Measurements from ENCODE around the gene RNF44. TPM values are rescaled to one million over a fixed set of nuclear protein-coding genes. Genes with fewer than 3 reads are reported as not detected.
"Not testable (repeated sequence)": the region's sequence is repeated elsewhere in the genome, so short reads cannot be mapped to it uniquely, and the experiment has no call there.

The RNF44 gene
- total RNA-seq, 1 donor from 2014 or later = 9.5 TPM

DNA sequence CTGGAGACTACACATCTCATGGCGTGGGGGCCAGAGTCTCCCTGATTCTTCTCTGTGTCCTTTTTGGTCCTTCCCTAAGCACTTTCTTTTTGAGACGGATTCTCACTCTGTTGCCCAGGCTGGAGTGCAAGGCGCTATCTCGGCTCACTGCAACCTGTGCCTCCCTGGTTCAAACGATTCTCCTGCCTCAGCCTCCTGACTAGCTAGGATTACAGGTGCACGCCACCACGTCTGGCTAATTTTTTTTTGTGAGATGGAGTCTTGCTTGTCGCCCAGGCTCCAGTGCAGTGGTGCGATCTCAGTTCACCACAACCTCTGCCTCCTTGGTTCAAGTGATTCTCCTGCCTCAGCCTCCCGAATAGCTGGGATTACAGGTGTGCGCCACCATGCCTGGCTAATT is 13.7 kb upstream of the RNF44 start:
- not testable (repeated sequence) for DNase-seq

DNA sequence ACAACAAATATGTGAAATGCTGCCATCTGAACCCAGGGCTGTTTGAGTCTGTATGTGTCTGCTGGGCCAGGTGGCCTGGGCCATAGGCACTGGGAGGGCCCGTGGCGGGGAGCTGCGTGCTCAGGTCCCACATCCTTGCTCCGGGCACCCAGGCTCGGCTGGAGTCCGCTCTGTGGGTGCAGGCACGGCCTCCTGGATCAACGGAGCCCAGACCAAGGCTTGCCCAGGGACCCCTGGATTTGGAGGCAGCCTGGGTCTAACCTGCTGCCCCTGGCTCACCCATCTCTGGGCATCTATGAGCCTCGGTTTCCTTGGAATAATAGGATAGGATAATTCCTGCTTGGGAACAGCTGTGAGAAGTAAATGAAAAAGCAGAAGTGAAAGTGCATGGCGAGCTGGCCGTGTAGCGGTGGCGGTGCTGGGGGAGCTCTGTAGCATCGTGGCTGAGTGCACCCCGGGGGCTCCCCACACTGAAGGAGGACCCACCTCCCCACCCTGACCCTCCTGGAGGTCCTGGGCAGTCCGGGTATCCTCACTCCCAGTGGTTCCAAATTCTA is 13.2 kb upstream of the RNF44 start:
- DNase-seq = no peak

DNA sequence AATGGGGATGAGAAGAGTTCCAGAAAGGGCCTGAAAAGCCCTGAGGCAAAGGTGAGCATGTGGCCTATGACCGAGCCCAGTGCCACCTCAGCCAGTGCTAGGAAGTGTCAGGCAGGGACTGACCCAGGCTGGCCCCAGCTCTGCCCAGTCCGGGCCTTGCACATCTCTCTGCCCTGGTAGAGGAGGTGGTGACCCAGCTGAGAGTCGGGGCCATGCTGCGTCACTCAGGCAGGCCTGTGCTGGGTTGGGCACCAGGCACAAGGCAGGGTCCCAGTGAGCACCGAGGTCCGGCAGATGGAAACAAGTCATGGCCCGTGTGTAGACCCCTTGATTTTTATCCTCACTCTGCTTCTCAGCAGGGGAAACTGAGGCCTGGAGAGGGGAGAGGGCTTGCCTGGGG is 12.7 kb upstream of the RNF44 start:
- no peak for DNase-seq

DNA sequence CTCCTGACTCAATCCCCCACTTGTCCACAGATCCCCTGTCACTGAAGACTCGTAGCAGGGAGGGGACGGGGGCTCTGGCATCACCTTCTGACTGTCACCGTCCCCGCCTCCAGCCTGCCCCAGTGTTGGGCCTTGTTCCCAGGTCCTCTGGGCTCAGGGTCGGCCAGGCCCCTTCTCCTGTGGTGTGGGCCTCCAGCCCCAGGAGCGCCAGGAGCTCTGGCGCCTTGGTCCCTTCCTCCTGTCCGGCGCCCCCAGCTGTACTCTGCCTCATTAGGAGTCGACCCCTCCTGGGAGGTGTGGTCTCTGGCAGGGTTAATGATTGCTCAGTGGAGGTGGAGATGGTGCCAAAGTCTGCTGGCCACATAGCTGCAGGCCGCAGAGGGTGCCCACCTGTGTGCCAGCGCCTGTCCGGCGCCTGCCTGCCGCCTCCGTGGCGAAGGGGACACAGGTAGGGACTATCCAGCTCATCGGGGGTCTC is 11.8 kb upstream of the RNF44 start, which contains the start of gene CDHR2:
CDHR2 (plus strand) TSS at position 376 of the 478 bp plus-strand sequence. CDS start 16,011 bp downstream, outside the sequence.
- DNase-seq = no peak

DNA sequence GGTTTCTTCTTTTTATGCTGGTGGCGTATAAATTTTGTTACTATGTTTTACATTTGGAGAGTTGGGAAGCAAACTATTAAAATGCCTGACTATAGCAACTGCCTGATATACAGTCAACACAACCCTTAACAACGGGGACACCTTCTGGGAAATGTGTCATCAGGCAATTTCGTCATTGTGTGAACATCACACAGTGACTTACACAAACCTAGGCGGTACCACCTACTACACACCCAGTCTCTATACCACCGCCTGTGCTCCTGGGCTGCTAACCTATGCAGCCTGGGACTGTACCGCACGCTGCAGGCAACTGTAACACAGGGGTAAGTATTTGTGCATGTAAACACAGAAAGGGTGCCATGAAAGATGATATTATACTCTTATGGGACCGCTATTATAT is 10.6 kb upstream of the RNF44 start:
- no peak for DNase-seq

DNA sequence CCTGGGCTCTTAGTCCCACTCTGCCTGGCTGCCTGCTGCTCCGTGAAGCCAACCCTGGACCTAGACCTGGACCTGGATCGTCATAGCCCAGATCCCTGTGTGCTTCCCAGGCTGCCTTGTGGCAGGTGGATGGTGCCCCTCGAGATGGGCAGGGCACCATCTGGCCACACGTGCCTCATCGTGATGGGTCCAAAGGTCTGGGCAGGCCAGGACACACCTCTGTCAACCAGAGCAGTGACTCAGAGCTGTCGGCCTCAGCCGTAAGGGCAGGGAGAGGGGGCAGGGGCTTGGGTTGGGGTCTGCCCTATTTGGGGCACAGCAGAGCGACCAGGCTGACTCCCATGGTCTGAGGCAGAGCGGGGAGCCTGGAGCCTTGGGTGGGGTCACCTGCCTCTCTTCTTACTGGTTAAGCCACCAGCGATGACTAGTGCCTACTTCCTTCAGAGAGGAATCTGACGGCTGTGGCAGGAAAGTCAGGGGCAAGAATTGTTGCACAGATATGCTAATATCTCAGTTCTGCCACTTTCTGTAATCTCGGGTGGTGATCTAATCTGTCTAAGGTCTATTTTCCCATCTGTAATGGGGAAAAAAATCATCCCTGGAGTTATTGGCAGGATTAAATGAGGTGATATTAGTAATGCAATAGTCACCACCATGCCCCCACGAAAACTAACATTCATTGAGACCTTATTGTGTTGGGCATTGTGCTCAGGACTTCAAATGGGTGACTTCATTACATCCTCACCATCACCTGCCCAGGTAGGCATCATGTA is 8.7 kb upstream of the RNF44 start:
- DNase-seq = no peak

DNA sequence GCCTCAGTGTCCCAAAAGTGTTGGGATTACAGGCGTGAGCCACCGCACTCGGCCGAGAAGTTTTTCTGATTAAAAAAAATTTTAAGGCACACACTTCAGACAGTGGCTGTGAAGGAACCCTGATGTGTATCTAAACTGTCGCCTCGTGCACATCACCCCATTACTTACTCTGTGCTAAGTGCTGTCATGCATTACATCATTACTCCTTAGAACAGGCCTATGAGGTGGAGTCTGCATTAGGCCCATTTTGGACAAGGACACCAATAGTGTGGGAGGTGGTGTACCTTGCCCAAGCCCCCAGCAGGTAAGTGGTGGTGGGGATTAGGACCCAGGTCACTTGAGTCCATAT is 8.2 kb upstream of the RNF44 start:
- DNase-seq = no peak

DNA sequence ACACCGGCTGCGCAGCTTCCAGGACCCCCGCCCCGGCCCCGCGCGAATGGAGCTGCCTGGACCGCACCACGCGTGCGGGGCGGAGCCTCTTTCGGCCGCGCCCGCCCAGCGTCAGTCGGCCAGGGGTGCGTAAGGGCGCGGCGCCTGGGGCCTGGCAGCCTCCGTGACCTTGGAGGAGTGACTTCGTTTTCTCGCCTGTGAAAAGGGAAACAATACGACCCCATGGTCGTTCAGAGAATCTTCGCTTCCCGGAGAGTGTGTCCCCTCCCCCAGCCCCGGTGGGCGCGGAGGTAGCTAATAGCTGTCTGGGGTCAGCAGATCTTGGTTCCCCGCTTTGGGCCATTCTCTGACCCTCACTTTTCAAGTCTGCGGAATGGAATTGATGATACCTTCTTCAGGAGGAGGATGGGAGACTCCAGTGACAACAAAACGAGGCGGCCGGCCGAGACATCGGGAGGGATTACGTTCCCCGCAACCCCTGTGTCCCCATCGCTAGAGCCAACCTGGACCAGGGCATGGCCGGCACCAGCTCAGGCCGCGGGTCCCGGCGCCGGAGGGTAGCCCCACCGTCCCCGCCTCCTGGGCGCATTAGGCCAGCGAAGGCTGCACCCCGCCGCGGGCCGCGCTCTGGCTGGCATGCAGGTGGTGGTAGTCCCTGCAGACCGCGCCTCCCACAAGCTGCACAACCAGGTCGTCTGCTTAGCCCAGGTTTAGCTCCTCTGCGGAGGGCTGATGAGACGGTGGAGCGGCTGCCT is 6.4 kb upstream of the RNF44 start:
- no peak for DNase-seq

DNA sequence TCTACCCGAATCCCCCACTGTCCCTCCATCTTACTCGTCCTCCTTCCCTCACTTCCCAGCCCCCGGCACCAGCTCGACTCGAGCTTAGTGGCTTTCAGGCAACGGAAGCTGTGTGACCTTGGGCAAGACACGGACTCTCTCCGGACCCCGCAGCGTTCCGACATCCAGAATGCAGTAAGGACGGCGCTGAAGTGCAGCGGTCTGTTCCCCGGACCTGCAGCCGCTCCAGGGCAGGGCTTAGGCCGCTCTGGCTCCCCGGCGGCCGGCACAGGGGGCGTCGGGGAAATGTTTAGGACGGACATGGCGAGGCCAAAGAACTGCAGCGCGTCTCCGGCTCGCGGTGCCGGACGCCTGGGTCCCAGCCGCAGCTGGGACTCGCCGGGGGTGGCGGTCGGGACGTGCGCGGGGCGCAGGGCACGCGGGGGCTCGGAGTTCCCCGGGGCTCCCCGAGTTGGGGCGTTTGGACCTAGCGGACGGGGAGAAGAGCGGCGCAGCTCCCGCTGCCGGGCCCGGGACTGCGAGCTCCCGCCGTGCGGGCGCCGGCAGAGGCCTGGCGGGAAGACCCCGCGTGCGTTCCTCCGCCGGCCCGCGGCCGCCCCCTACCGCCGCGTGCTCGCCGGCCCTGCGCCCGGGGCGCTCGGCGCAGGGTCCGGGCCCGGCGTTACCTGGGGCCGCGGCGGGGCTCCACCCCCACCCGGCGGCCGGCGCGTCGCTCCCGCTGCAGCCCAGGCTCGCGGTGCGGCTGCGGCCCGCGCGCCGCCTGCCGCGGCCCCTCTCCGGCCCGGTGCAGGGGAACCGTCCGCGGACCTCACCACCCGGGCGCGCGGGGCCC is 5.6 kb upstream of the RNF44 start:
- no peak for DNase-seq

DNA sequence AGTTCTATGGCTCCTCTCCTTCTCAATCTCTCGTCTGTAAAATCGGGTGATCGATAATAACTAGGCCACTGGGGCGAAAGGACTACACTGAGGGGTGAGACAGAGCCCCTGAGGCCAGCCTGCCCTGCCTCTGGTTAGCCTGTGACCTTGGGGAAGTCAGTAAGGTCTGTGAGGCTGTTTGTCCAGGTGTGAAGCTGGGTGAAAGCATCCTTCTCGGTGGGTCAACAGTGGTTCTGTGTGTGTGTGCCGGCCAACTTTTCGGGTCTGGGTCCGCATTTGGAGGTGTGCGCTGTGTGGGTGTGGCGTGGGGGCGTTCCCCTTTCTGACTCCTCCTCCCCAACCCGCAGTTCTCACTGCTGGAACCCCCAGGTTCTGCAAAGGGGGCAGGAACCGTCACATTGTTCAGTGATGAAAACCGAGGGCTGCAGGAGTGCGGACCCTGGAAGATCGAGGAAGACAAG is 5.0 kb upstream of the RNF44 start:
- DNase-seq = no peak

DNA sequence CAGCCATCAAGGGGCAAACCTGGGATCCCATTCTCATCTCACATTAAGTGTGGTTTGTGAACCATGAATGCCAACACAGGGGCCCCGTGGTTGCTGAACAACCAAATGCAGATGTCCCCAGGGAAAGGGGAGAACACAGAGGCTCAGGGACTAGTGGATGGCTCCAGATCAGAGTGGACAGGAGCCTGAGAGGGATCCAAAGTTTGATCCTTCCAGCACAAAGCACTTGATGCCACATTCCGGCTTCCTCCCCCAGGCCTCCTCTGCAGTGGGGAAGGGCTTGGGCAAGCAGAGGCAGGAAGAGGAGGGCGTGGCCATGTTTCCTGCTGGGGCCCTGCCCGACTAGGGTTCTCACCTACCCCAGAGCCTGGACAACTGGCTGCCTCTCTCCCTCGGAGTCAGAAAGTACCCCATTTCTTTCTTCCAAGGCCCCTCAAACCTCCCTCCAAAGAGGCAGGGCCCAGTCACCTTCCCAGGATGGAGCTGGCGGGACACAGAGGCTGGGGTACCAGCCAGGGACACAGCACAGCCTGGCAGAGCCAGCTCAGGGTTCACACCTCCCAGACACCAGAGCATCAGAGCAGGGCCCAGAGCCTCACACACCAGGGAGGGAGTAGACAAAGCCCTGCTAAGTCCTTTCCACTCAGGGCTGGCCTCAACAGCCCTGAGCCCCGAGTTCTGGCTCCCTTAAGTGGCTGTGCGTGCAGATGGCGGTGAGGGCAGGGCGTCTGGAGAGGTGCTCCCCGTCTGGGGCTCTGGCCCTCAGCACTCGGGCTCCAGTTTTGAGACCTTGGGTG is 4.3 kb upstream of the RNF44 start:
- DNase-seq = no peak

DNA sequence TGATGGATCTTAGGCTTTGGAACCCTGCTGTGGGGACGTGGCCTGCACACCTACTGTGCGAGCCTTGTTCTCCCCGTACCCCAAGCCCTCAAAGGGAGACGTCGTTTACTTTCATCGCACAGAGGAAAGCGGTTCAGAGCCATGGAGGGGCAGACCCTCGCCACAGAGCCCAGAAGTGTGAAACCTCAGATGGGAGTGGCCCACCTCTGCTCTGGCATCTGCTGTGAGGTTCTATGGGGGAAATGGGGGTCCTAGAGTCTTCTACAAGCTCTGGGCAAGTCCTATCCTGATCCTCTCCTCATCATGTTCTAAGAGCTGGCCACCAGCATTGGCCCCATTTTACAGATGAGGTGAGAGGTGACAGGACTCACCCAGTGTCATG is 3.7 kb upstream of the RNF44 start:
- no peak for DNase-seq

DNA sequence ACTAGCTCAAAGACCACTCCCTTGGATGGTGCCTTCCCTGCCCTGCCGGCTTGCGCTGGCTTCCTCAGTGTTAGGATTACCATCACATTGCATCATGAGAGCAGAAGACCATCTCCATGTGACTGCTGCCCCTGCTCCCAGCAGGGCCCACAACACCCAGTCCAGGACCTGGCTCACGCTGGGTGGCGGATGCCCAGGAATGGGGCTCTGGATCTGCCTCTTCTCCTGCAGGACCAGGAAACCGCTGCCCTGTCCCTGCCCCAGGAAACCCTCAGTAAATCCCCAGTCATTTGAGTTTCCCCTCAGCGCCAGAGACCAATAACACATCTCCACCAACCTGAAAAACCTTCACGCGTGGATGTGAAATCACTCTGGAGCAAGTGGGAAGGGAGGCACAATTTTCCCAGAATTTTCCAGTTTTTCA is 3.3 kb upstream of the RNF44 start:
- DNase-seq = no peak

DNA sequence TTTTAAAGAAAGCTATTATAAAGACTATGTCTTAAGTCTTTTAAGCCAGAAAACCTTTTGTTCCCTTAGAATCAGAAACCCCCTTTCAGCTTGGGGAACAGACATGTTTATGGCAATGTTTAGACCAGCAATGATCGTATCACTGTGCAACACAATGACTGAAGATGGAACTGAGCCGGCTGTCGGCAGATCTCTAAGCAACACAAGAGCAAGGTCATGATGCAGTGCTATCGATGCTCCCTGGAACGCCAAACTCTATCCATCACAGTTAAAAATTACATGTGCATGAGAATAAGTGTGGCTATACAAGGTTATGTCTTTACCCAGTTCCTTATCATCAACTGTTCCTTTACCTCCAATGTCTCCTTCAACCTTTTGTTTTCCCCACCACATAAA is 1.8 kb upstream of the RNF44 start:
- DNase-seq = no peak

DNA sequence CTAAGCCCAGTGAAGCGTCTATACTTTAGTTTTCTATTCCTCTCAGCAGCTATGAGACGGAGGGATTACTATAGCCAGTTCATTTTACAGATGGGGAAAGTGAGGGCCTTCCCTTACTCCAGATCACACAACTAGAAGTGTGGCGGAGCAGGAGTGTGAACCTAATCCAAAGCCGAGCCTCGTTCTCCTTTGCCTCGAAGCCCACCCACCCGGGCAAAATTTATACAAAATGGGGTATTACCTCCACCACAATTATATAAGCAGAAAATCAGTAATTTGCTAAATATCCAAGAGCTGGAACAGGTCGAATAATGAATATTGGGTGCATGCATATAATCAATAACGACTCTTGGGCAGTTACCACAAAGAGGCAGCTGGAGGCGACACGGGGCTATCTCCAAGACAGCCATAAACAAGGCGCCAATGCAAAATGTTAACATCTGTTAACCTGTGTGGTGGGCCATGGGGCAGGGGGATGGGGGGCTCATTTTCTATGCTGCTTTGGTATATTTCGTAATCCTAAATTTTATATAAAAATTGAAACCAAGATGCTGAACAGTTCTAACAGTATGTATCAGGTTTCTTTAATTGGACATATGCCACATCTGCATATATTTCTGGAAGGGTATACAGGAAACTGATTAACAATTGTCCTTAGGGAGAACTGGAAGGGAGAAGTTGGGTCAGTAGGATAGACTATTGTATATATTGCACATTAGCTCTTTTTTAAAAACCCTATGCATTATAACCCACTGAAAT is 1.2 kb upstream of the RNF44 start:
- DNase-seq = no peak

DNA sequence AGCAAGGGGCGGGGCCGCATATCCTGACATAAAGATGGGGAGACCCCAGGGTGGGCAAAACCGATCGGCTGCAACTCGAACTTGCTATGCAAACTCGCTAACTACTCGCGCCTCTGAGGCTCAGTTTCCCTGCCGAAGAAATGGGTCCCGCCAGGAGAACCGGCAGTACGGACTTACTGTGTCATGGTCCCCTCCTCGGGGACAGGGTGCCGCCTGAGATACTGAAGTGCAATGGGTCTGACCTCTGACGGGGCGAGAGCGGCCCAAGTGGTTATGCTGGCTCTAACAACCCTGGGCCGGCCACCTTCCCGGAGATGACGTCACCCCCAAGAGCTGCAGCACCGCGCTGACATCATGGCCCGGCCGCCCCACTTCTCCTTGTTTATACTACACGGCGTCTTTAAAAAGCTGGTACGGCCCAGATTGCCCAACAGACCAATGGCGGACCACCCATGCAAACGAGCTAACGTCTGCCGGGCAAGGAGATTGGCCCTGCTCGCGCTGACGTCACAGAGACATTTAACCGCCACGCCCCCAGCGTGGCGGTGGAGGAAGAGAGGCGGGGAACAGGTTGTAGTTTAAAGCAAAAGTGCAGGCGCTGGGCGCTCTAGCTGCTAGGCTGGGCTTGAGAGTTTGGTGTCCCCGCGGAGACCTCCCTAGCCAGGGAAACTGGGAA is 490 bp upstream of the RNF44 start:
- peak; percentile 99 for DNase-seq

DNA sequence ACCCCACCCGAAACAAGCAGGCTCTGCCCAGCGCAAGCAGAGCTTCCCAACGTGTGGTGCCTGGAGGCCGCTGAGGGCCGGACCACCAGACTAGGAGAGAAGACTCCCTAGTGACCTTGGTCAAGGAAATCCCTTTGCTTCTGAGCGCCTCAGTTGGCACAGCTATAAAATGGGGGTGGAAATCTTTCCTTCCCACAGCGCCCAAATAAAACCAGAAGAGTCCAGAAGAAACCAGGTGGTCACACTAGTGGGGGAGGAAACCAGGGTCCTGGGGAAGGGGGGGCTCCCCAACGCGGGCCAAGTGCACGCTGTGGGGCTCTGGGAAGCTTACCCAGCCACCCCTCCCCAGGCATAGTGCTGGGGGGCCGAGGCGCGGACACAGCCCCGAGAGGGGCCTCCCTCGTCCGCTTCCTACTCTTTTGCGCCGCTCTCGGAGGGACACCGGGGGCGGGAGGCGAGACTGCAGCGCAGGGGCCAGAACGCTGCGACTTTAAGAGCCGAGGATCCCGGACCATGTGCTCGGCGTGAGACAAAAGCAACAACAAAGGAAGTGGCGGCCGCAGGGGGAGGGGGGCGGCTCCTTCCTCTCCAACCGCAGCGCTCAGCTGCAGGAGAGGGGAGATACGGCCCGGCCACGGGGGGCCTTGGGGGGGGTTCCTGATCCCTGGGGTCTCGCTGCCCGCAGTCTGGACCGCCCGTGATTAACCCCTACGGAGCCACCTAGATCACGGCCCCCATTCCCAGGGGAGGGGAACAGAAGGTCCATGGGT is 885 bp downstream of the RNF44 start:
- DNase-seq = peak; percentile 80

DNA sequence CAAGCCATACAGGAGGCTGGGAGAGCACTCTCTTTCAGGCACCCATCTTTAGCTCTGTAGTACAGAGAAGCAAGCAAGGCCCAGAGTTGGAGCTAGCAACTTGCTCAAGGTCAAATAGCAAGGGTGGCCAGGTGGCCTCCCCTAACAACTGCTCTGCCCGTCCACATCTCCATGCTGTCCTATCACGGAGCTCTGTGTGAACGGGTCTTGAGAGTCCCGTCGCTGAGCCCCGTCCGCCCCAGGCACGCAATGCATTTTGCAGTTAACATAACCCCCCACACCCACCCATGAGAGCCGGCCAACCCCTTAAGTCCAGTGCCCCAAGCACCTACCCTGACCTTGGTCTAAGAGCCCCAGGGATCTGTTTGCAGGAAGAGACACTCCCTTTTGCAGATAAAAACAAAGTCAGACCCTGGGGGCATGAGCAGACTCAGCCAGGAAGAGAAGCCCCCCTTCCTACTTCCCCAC is 1.5 kb downstream of the RNF44 start:
- DNase-seq = no peak

DNA sequence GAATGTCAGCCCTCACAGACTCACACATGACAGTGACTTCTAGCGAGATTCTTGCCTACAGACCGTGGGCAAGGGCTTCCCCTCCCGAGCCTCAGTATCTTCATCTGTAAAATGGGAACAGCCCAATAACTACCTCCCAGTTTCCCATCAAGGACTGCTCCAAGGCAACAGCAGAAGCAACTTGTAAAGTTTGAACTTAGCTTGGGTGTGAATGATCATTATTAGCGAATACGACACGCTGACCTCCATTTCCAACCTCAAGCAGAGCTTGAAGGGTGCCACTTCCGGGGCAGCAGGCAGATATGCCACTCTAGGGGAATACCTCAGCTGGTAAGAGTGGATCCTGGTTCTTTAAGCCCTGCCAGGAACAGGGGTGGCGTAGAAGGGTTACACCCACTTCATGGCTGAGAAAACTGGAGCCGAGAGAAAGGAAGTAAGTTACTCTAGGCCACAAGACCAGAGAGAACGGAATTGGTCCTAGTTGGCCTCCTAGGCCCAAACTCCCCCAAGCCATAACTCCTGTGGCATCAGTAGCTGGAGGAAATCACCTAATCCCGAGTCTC is 2.0 kb downstream of the RNF44 start:
- DNase-seq = peak; percentile 39

Measured in skin of body (tissue), 2 donors.